HepG2 (cell line): ENCODE data around the gene KRTAP9-4. TPM values are rescaled to one million over a fixed set of nuclear protein-coding genes. Genes with fewer than 3 reads are reported as not detected.

Experiments used
- ATAC-seq: fragments of 200-7000 bp; cut with Tn5 transposase; 3 replicates; pipeline ENCODE4 v1.9.1; 2020; ENCODE audit warnings: mild to moderate bottlenecking, moderate library complexity
- BruUV-seq: library from RNA; stranded (reverse); fragments of 400-500 nt; replicated peaks from 2 replicates; lab custom pipeline; 2021; lab: Mats Ljungman, UMichigan
- CTCF ChIA-PET: fragments of 300-600 bp; formaldehyde crosslinking; extraction: SDS; loops from one replicate; lab custom pipeline; 2021; ENCODE audit warnings: low total read pairs, inconsistent platforms, low intra/inter-chr PET ratio; lab: Yijun Ruan, JAX
- POLR2A ChIA-PET: fragments of 350-600 bp; sonication (Branson Sonifier 250); formaldehyde crosslinking; loops from one replicate; lab custom pipeline; 2020; ENCODE audit warnings: antibody characterized with exemption, inconsistent platforms; lab: Yijun Ruan, JAX
- DNase-seq: peaks from one replicate; pipeline ENCODE4 v3.0.0-alpha.2; 2015; ENCODE audit warnings: low spot score
- FAIRE-seq: peaks from 3 replicates; lab custom pipeline; 2011; peaks lifted over from hg19 to GRCh38; lab: Jason Lieb, UNC
- H2AFZ ChIP-seq: one replicate; pipeline ENCODE4 v1.6.1; 2011; ENCODE audit warnings: low read length, inconsistent platforms
- H3K27ac ChIP-seq: fragments of 300-600 bp; 3 replicates; pipeline ENCODE4 v1.8.0; 2011; ENCODE audit warnings: mixed run types, mild to moderate bottlenecking, mixed read lengths, low read length, inconsistent platforms; ENCODE audit not compliant: insufficient read depth; ENCODE audit errors: extremely low read length
- H3K27me3 ChIP-seq, 2 experiments: fragments of 200-600 bp in 1 of 2; 2 replicates in 1 of 2; 3 replicates in 1 of 2; pipeline versions ENCODE4 v1.6.0 to v1.8.0; 2011; ENCODE audit warnings: low read length in 2 of 2, mild to moderate bottlenecking in 2 of 2, moderate library complexity in 2 of 2, inconsistent platforms in 1 of 2; ENCODE audit not compliant: insufficient read depth in 2 of 2, control insufficient read depth in 1 of 2
- H3K36me3 ChIP-seq, 2 experiments: fragments of 200-600 bp in 1 of 2; replicated peaks in 1 of 2; 2 replicates in 1 of 2; 3 replicates in 1 of 2; pipeline versions ENCODE4 v1.5.1 to v1.8.0; 2011; ENCODE audit warnings: low read length in 2 of 2, inconsistent platforms in 1 of 2; ENCODE audit not compliant: insufficient read depth in 2 of 2, control insufficient read depth in 1 of 2
- H3K4me1 ChIP-seq: 2 replicates; pipeline ENCODE4 v1.5.1; 2012; ENCODE audit warnings: low read length, inconsistent platforms; ENCODE audit not compliant: insufficient read depth
- H3K4me2 ChIP-seq: 2 replicates; pipeline ENCODE4 v1.6.0; 2011; ENCODE audit warnings: low read depth, low read length, inconsistent platforms
- H3K4me3 ChIP-seq, 3 experiments: fragments of 200-600 bp in 1 of 3; sonication (generic), shearing (Covaris generic) in 1 of 3; replicated peaks in 1 of 3; 2 replicates each; pipeline ENCODE4 v1.5.1; 2011 to 2016; ENCODE audit warnings: low read length in 3 of 3, inconsistent platforms in 2 of 3, low read depth in 2 of 3, mild to moderate bottlenecking in 2 of 3, control low read depth in 1 of 3, mixed read lengths in 1 of 3; ENCODE audit not compliant: insufficient read depth in 1 of 3
- H3K79me2 ChIP-seq: one replicate; pipeline ENCODE4 v1.6.1; 2011; ENCODE audit warnings: low read length, inconsistent platforms; ENCODE audit not compliant: insufficient read depth
- H3K9ac ChIP-seq: 2 replicates; pipeline ENCODE4 v1.6.0; 2011; ENCODE audit warnings: mild to moderate bottlenecking, low read depth, low read length, inconsistent platforms; ENCODE audit not compliant: insufficient read depth
- H3K9me3 ChIP-seq: 2 replicates; pipeline ENCODE4 v1.5.1; 2012; ENCODE audit warnings: mild to moderate bottlenecking, low read length
- H4K20me1 ChIP-seq: 2 replicates; pipeline ENCODE4 v1.6.0; 2011; ENCODE audit warnings: inconsistent platforms, mild to moderate bottlenecking, low read length, moderate library complexity; ENCODE audit not compliant: insufficient read depth
- CHD2 ChIP-seq: IDR thresholded peaks from 2 replicates; pipeline ENCODE4 v1.6.1; 2011; ENCODE audit warnings: low read depth, low read length, improper control_type of control experiment
- FOXC1 ChIP-seq: sonication (generic); formaldehyde crosslinking; IDR thresholded peaks from 2 replicates; pipeline ENCODE4 v1.8.0; 2022; ENCODE audit warnings: mild to moderate bottlenecking, missing genetic modification reagents, borderline replicate concordance
- FOXO1 ChIP-seq: sonication (generic); formaldehyde crosslinking; IDR thresholded peaks from 2 replicates; pipeline ENCODE4 v1.4.0; 2020; ENCODE audit warnings: missing genetic modification reagents
- MAF1 ChIP-seq: sonication (generic); formaldehyde crosslinking; IDR thresholded peaks from 2 replicates; pipeline ENCODE4 v1.5.0; 2020; ENCODE audit warnings: missing genetic modification reagents, borderline replicate concordance
- PREB ChIP-seq: sonication (generic); formaldehyde crosslinking; IDR thresholded peaks from 2 replicates; pipeline ENCODE4 v1.4.0; 2020; ENCODE audit warnings: missing genetic modification reagents
- SP5 ChIP-seq: IDR thresholded peaks from 2 replicates; pipeline ENCODE4 v1.6.1; 2016; ENCODE audit warnings: low read depth, borderline replicate concordance
- XRCC5 ChIP-seq: fragments of 200-400 bp; formaldehyde crosslinking; optimal IDR thresholded peaks from 2 replicates; pipeline ENCODE3; 2017; ENCODE audit warnings: mild to moderate bottlenecking, low read length
- ZFP36L2 ChIP-seq: sonication (generic); formaldehyde crosslinking; IDR thresholded peaks from 2 replicates; pipeline ENCODE4 v1.4.0; 2020; ENCODE audit warnings: missing genetic modification reagents
- ZNF12 ChIP-seq: sonication (generic); formaldehyde crosslinking; IDR thresholded peaks from 2 replicates; pipeline ENCODE4 v1.5.0; 2020; ENCODE audit warnings: missing genetic modification reagents
- ZNF318 ChIP-seq: sonication (generic); formaldehyde crosslinking; IDR thresholded peaks from 2 replicates; pipeline ENCODE4 v1.4.0; 2020; ENCODE audit warnings: mild to moderate bottlenecking, missing genetic modification reagents
- WGBS: methylation state at CpG from one replicate; pipeline ENCODE4 v1.1.6; 2017; ENCODE audit warnings: low lambda C conversion rate; 5-methylcytosine and 5-hydroxymethylcytosine counted together
- in situ Hi-C: cut with HindIII; loops from 2 replicates; pipeline ENCODE4 v1.10.0; 2017; ENCODE audit warnings: low pct_unique_long_range_greater_than_20kb; ENCODE audit not compliant: extremely low pct_ligation_motif_present
- intact Hi-C: fragments of 100-400 bp; cut with micrococcal nuclease; formaldehyde crosslinking; loops from one replicate; pipeline ENCODE4 v1.10.0; 2022; ENCODE audit not compliant: unreplicated experiment
- polyA plus RNA-seq, 8 experiments: library from polyadenylated mRNA; depleted of rRNA in 3 of 8; stranded (reverse) in 7 of 8; unstranded in 1 of 8; fragments of >200 nt; fragmentation: Illumina TruSeq in 4 of 8; extraction: Trizol in 4 of 8; gene quantifications; 2 replicates each; pipeline versions ENCODE4 v1.2.1 to v1.2.3, GENCODE V29; 2011 to 2016; ENCODE audit warnings: low read depth in 4 of 8, missing spikeins in 1 of 8, mixed read lengths in 1 of 8; ENCODE audit not compliant: insufficient read depth in 1 of 8
- total RNA-seq, 5 experiments: library from RNA; depleted of rRNA; stranded (reverse); fragments of >200 nt; fragmentation: Illumina TruSeq; extraction: Trizol; gene quantifications; 2 replicates each; pipeline ENCODE4 v1.2.3, GENCODE V29; 2016; ENCODE audit warnings: low read depth in 1 of 5
- TF ChIP-seq, protein P1 (sequence below): sonication (generic); formaldehyde crosslinking; IDR thresholded peaks from 2 replicates; pipeline ENCODE4 v1.8.0; 2022; ENCODE audit warnings: mild to moderate bottlenecking, missing genetic modification reagents, moderate library complexity

KRTAP9-4 gene
- total and polyA plus RNA-seq, 2 of the 13 experiments (the other 11 are each of a cell fraction or from before 2014, with no cell fraction given): not detected

- BruUV-seq: no TSS peak
- Histone ChIP-seq H3K36me3 (no peaks in the 10 kb centered on the region), H3K27ac (no peak overlapping the region), H3K79me2 (no peaks in the 10 kb centered on the region), H2AFZ (no peak overlapping the region), H3K9ac (no peak overlapping the region), H3K9me3 (no peaks in the 10 kb centered on the region), H3K4me3 (no peak overlapping the region), H3K27me3 (no peaks in the 10 kb centered on the region), H4K20me1 (no peaks in the 10 kb centered on the region), H3K4me2 (no peak overlapping the region), H3K4me1 (no peaks in the 10 kb centered on the region)
- ATAC-seq: no peak
- CTCF ChIA-PET: no interaction called here
- DNase-seq: no peak
- WGBS: no CpG with 5 or more reads among the region's 1 CpG
- in situ Hi-C loops: no loop called here
- no peak for FAIRE-seq
- POLR2A ChIA-PET: no interaction called here
- intact Hi-C loops: no loop called here
- TF ChIP-seq ZFP36L2 (CRISPR knock-in tag) (no peak), SP5 (CRISPR knock-in tag) (no peak), ZNF318 (CRISPR knock-in tag) (no peak), MAF1 (no peak), PREB (CRISPR knock-in tag) (no peak), ZNF12 (no peak), CHD2 (no peak), FOXO1 (CRISPR knock-in tag) (no peak), FOXC1 (CRISPR knock-in tag) (no peak), XRCC5 (no peak)
- TF ChIP-seq, protein P1, sequence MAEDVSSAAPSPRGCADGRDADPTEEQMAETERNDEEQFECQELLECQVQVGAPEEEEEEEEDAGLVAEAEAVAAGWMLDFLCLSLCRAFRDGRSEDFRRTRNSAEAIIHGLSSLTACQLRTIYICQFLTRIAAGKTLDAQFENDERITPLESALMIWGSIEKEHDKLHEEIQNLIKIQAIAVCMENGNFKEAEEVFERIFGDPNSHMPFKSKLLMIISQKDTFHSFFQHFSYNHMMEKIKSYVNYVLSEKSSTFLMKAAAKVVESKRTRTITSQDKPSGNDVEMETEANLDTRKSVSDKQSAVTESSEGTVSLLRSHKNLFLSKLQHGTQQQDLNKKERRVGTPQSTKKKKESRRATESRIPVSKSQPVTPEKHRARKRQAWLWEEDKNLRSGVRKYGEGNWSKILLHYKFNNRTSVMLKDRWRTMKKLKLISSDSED (CRISPR knock-in tag): no peak
Measured at GRCh38 chr17:41271858-41272257, 22.4 kb downstream of the KRTAP9-4 start.
